CD4-positive, alpha-beta T cell (primary cell): Measurements from ENCODE around the gene TGM4. TPM values are rescaled to one million over a fixed set of nuclear protein-coding genes. Genes with fewer than 3 reads are reported as not detected.

Experiments used
- ATAC-seq: fragments of 200-7000 bp; cut with Tn5 transposase; one replicate; pipeline ENCODE4 v1.10.0; 2022; ENCODE audit warnings: mild to moderate bottlenecking; ENCODE audit not compliant: poor library complexity
- CTCF ChIA-PET: fragments of 350-600 bp; sonication (Branson Sonifier 250); formaldehyde crosslinking; loops from one replicate; lab custom pipeline; 2021; ENCODE audit warnings: antibody characterized with exemption, inconsistent platforms; lab: Charles Lee
- POLR2A ChIA-PET: fragments of 350-600 bp; sonication (Branson Sonifier 250); formaldehyde crosslinking; loops from one replicate; lab custom pipeline; 2021; ENCODE audit warnings: antibody characterized with exemption, inconsistent platforms; lab: Charles Lee
- DNase-seq, 14 experiments: peaks; one replicate each; pipeline ENCODE4 v3.0.0-alpha.2; 2013 to 2020; ENCODE audit warnings: mixed read lengths in 2 of 14
- H3K27ac ChIP-seq, 2 donors: one replicate each; pipeline versions ENCODE4 v1.5.1 to v1.7.0; 2013; ENCODE audit warnings: low read length in 2 of 2, low read depth in 1 of 2, mild to moderate bottlenecking in 1 of 2
- H3K27me3 ChIP-seq, 2 experiments: 1 replicate in 1 of 2; 2 replicates in 1 of 2; pipeline versions ENCODE4 v1.6.1 to v1.7.0; 2013; ENCODE audit warnings: low read length in 2 of 2, control low read depth in 1 of 2, mild to moderate bottlenecking in 1 of 2, moderate library complexity in 1 of 2; ENCODE audit not compliant: insufficient read depth in 2 of 2, control insufficient read depth in 1 of 2
- H3K36me3 ChIP-seq: one replicate; pipeline ENCODE4 v1.6.1; 2013; ENCODE audit warnings: low read length, control low read depth; ENCODE audit not compliant: insufficient read depth
- H3K4me1 ChIP-seq: one replicate; pipeline ENCODE4 v1.6.1; 2013; ENCODE audit warnings: low read length, control low read depth; ENCODE audit not compliant: insufficient read depth
- H3K4me3 ChIP-seq: one replicate; pipeline ENCODE4 v1.5.1; 2013; ENCODE audit warnings: mild to moderate bottlenecking, low read length, moderate library complexity
- H3K9me3 ChIP-seq, 2 experiments: 1 replicate in 1 of 2; 2 replicates in 1 of 2; pipeline versions ENCODE4 v1.6.1 to v1.7.0; 2013; ENCODE audit warnings: low read length in 2 of 2, mild to moderate bottlenecking in 2 of 2, control low read depth in 1 of 2, moderate library complexity in 1 of 2; ENCODE audit not compliant: control insufficient read depth in 1 of 2, insufficient read depth in 1 of 2
- H3K27ac Mint-ChIP-seq: one replicate; pipeline ENCODE4 v1.8.0; 2020; ENCODE audit warnings: mixed read lengths
- H3K27me3 Mint-ChIP-seq: one replicate; pipeline ENCODE4 v1.8.0; 2021; ENCODE audit warnings: mixed read lengths
- H3K36me3 Mint-ChIP-seq: one replicate; pipeline ENCODE4 v1.8.0; 2021; ENCODE audit warnings: low read depth, mixed read lengths
- H3K4me1 Mint-ChIP-seq: one replicate; pipeline ENCODE4 v1.8.0; 2021; ENCODE audit warnings: low read depth, mixed read lengths
- H3K4me3 Mint-ChIP-seq: one replicate; pipeline ENCODE4 v1.8.0; 2020; ENCODE audit warnings: mild to moderate bottlenecking, mixed read lengths
- H3K9me3 Mint-ChIP-seq: one replicate; pipeline ENCODE4 v1.8.0; 2020; ENCODE audit warnings: mixed read lengths
- intact Hi-C, 2 experiments: fragments of 100-400 bp; cut with DNase I in 1 of 2; cut with micrococcal nuclease in 1 of 2; formaldehyde crosslinking; loops; one replicate each; pipeline versions ENCODE4 v1.15.1 to v1.9.0; 2023 to 2025; cut with DNase I, micrococcal nuclease
- total RNA-seq, 174 experiments: library from RNA in 2 of 174; stranded (reverse) in 2 of 174; gene quantifications; one replicate each; pipeline ENCODE4 v1.2.3 and lab custom pipeline; 2021 to 2026
- TF ChIP-seq, protein P1 (sequence below): fragments of 200-600 bp; IDR thresholded peaks from one replicate; pipeline ENCODE4 v1.8.0; 2022; ENCODE audit warnings: antibody characterized with exemption, mild to moderate bottlenecking

Gene TGM4
- total RNA-seq, 2 experiments from 2014 or later: not detected

GRCh38 chr3:44918087-44918486 lies 43.7 kb downstream of the TGM4 start:
- POLR2A ChIA-PET: no interaction called here
- Mint-ChIP-seq H3K9me3 (no peaks in the 10 kb centered on the region), H3K36me3 (peaks cover 35% of the 10 kb centered on the region), H3K4me1 (no peaks in the 10 kb centered on the region), H3K4me3 (no peak overlapping the region), H3K27me3 (no peaks in the 10 kb centered on the region), H3K27ac (no peak overlapping the region)
- no peaks in the 10 kb centered on the region for H3K9me3 ChIP-seq
- no peak for DNase-seq
- CTCF ChIA-PET: no interaction called here
- intact Hi-C loops: no loop called here
- no peak for ATAC-seq
- peaks cover 26% of the 10 kb centered on the region for H3K36me3 ChIP-seq
- no peak overlapping the region for H3K27ac ChIP-seq
- TF ChIP-seq, protein P1, sequence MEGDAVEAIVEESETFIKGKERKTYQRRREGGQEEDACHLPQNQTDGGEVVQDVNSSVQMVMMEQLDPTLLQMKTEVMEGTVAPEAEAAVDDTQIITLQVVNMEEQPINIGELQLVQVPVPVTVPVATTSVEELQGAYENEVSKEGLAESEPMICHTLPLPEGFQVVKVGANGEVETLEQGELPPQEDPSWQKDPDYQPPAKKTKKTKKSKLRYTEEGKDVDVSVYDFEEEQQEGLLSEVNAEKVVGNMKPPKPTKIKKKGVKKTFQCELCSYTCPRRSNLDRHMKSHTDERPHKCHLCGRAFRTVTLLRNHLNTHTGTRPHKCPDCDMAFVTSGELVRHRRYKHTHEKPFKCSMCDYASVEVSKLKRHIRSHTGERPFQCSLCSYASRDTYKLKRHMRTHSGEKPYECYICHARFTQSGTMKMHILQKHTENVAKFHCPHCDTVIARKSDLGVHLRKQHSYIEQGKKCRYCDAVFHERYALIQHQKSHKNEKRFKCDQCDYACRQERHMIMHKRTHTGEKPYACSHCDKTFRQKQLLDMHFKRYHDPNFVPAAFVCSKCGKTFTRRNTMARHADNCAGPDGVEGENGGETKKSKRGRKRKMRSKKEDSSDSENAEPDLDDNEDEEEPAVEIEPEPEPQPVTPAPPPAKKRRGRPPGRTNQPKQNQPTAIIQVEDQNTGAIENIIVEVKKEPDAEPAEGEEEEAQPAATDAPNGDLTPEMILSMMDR: no peak
- H3K27me3 ChIP-seq: no peaks in the 10 kb centered on the region
- H3K4me3 ChIP-seq: no peak overlapping the region
- H3K4me1 ChIP-seq: no peaks in the 10 kb centered on the region

- Mint-ChIP-seq H3K9me3 (no peaks in the 10 kb centered on the region), H3K4me1 (no peaks in the 10 kb centered on the region), H3K27ac (no peak overlapping the region), H3K27me3 (no peaks in the 10 kb centered on the region), H3K36me3 (peaks cover 37% of the 10 kb centered on the region), H3K4me3 (no peak overlapping the region)
- H3K9me3 ChIP-seq: no peaks in the 10 kb centered on the region
- ChIA-PET POLR2A (no interaction called here), CTCF (no interaction called here)
- H3K36me3 ChIP-seq: peaks cover 26% of the 10 kb centered on the region
- intact Hi-C loops: no loop called here
- no peak overlapping the region for H3K27ac ChIP-seq
- TF ChIP-seq, protein P1: no peak
- ATAC-seq (no peak), DNase-seq (no peak)
- no peak overlapping the region for H3K4me3 ChIP-seq
- H3K27me3 ChIP-seq: no peaks in the 10 kb centered on the region
- no peaks in the 10 kb centered on the region for H3K4me1 ChIP-seq
Measured at GRCh38 chr3:44918581-44918980, 44.2 kb downstream of the TGM4 start.

DNA sequence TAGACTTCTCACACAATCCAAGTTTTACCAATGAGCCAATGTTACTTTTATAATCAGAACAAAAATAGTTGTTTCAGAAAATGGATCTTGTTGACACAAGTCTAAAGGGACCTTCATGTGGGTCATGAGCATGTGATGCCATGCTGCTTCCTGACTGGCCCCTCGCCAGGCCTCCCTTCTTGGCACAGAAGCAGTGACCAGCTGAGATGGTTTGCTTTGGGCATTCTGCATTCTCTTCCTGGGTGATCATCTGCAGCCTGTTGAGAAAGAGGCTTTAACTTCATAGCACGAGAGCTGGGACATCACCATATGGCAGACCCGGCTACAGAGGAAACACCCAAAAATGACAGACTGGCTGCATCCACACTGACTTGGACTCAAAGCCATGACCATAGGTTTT lies 45.7 kb downstream of the TGM4 start:
- Histone ChIP-seq H3K36me3 (peaks cover 26% of the 10 kb centered on the region), H3K27ac (no peak overlapping the region), H3K4me3 (no peak overlapping the region), H3K27me3 (no peaks in the 10 kb centered on the region), H3K4me1 (no peaks in the 10 kb centered on the region), H3K9me3 (no peaks in the 10 kb centered on the region)
- Mint-ChIP-seq H3K4me3 (no peak overlapping the region), H3K9me3 (no peaks in the 10 kb centered on the region), H3K4me1 (no peaks in the 10 kb centered on the region), H3K27me3 (no peaks in the 10 kb centered on the region), H3K36me3 (peaks cover 49% of the 10 kb centered on the region), H3K27ac (no peak overlapping the region)
- CTCF ChIA-PET: interaction anchor here (1.1 kb wide), 1 partner anchor 85 kb away, joined by 3 read pairs; no protein-coding TSS in a partner anchor
- no peak for ATAC-seq
- DNase-seq: no peak
- intact Hi-C loops: no loop called here
- TF ChIP-seq, protein P1: no peak
- POLR2A ChIA-PET: no interaction called here
